ENCODE measurements around the gene SP3. TPM values are rescaled to one million over a fixed set of nuclear protein-coding genes. Genes with fewer than 3 reads are reported as not detected.

The SP3 gene
- total RNA-seq, 1 experiment from 2014 or later: 80.2 TPM

GRCh38 chr2:174011796-174012195, 46.6 kb upstream of the SP3 start:
- no peak overlapping the region for H3K4me3 ChIP-seq (ENCODE audit: low read depth in 2 of 2, low read length in 2 of 2)
- H3K4me1 ChIP-seq (ENCODE audit: control insufficient read depth, insufficient read depth, low read length): no peaks in the 10 kb centered on the region
- DNase-seq (ENCODE audit: low read depth, low spot score) (no peak), ATAC-seq (no peak)
- in situ Hi-C loops (cut with HindIII; ENCODE audit: low pct_unique_long_range_greater_than_20kb, low sequenced_read_pairs): no loop called here
- no peaks in the 10 kb centered on the region for H3K36me3 ChIP-seq (ENCODE audit: control insufficient read depth, insufficient read depth, low read length)
- H3K27me3 ChIP-seq (ENCODE audit: control insufficient read depth, insufficient read depth, low read length): no peaks in the 10 kb centered on the region
- no peak overlapping the region for H3K27ac ChIP-seq (ENCODE audit: low read length)
- no peaks in the 10 kb centered on the region for H3K9me3 ChIP-seq (ENCODE audit: control insufficient read depth, insufficient read depth, low read depth, low read length)
- ChIA-PET CTCF (interaction anchor here (0.6 kb wide), 1 partner anchor 953 kb away, joined by 3 read pairs; no protein-coding TSS in a partner anchor), POLR2A (no interaction called here)
- intact Hi-C loops (cut with micrococcal nuclease; ENCODE audit: unreplicated experiment): no loop called here
- TF ChIP-seq REST (IDR thresholded peaks at IDR 0.05; ENCODE audit: insufficient read depth in 1 of 2, low read depth in 2 of 2, low read length in 1 of 2) (no peak), SIN3A (IDR thresholded peaks at IDR 0.05; ENCODE audit: borderline replicate concordance, insufficient read depth, low read depth, low read length) (no peak), CTCF (IDR thresholded peaks at IDR 0.05) (no peak), TCF7L2 (IDR thresholded peaks at IDR 0.05; ENCODE audit: low read depth, low read length) (no peak), POLR2AphosphoS5 (IDR thresholded peaks at IDR 0.05; ENCODE audit: low read depth, low read length) (no peak)
- no TSS peak for BruUV-seq (replicated peaks)

- intact Hi-C loops (cut with micrococcal nuclease; ENCODE audit: unreplicated experiment): no loop called here
Measured at GRCh38 chr2:174011173-174011572, 46.0 kb upstream of the SP3 start.

More at GRCh38 chr2:174011173-174011572, 46.0 kb upstream of the SP3 start:
- H3K36me3 ChIP-seq (ENCODE audit: control insufficient read depth, insufficient read depth, low read length): no peaks in the 10 kb centered on the region
- no TSS peak for BruUV-seq (replicated peaks)
- no peak for TF ChIP-seq SIN3A (IDR thresholded peaks at IDR 0.05; ENCODE audit: borderline replicate concordance, insufficient read depth, low read depth, low read length)
- no peak for TF ChIP-seq REST (IDR thresholded peaks at IDR 0.05; ENCODE audit: insufficient read depth in 1 of 2, low read depth in 2 of 2, low read length in 1 of 2)
- TF ChIP-seq CTCF (IDR thresholded peaks at IDR 0.05): no peak
- no peak for TF ChIP-seq POLR2AphosphoS5 (IDR thresholded peaks at IDR 0.05; ENCODE audit: low read depth, low read length)
- no peak for TF ChIP-seq TCF7L2 (IDR thresholded peaks at IDR 0.05; ENCODE audit: low read depth, low read length)
- H3K4me1 ChIP-seq (ENCODE audit: control insufficient read depth, insufficient read depth, low read length): no peaks in the 10 kb centered on the region
- H3K4me3 ChIP-seq (ENCODE audit: low read depth in 2 of 2, low read length in 2 of 2): no peak overlapping the region
- no peaks in the 10 kb centered on the region for H3K9me3 ChIP-seq (ENCODE audit: control insufficient read depth, insufficient read depth, low read depth, low read length)
- ChIA-PET CTCF (interaction anchor here (0.6 kb wide), 1 partner anchor 953 kb away, joined by 3 read pairs; no protein-coding TSS in a partner anchor), POLR2A (no interaction called here)
- no peak overlapping the region for H3K27ac ChIP-seq (ENCODE audit: low read length)
- no peak for ATAC-seq
- H3K27me3 ChIP-seq (ENCODE audit: control insufficient read depth, insufficient read depth, low read length): no peaks in the 10 kb centered on the region
- DNase-seq (ENCODE audit: low read depth, low spot score): no peak
- in situ Hi-C loops (cut with HindIII; ENCODE audit: low pct_unique_long_range_greater_than_20kb, low sequenced_read_pairs): no loop called here

Data from Panc1 (cell line).